GM19023 (cell line): ENCODE measurements around the gene ATXN1.

Source experiments
- ATAC-seq: cut with Tn5 transposase; IDR thresholded peaks from one replicate; pipeline ENCODE4 v1.9.1; 2021; ENCODE audit warnings: mild to moderate bottlenecking, moderate library complexity; ENCODE audit not compliant: unreplicated experiment

The ATXN1 gene

DNA sequence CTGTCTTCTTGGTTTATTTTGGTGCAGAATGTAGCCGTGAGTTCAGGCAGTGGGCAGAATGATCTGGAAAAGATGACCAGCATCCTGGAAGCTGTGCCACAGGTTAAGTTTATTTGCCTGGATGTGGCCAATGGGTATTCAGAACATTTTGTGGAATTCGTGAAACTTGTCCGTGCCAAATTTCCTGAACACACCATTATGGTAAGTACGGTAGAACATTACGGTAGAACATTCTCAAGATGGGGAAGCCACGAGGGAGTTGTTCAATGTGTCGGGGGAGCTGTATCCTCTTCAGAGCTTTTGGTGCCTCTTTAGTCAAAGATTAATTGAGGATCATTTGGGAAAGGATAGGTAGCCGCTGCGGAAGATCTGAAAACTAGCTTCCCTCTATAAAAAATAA lies 506.7 kb downstream of the ATXN1 start:
- no peak for ATAC-seq

GRCh38 chr6:16253399-16254144 lies 507.7 kb downstream of the ATXN1 start:
- ATAC-seq: no peak

GRCh38 chr6:16252686-16253299 lies 508.5 kb downstream of the ATXN1 start:
- no peak for ATAC-seq

DNA sequence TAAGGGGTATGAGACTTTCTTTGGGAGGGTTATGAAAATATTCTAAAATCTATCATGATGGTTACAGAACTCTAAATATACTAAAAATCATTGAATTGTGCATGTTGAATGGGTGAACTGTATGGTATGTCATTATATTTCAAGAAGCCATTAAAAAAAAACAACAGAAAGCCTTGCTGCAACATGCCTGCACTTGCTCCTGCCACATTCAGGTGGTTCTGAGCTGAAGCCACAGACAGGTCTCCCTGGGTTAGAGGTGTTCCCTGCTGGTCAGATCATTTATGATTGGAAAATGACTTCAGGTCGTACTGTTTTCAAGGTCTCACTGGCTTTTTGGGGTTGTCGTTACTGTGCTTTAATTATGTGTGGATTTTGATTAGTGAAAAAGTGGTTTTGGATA lies 509.6 kb downstream of the ATXN1 start:
- ATAC-seq: no peak

DNA sequence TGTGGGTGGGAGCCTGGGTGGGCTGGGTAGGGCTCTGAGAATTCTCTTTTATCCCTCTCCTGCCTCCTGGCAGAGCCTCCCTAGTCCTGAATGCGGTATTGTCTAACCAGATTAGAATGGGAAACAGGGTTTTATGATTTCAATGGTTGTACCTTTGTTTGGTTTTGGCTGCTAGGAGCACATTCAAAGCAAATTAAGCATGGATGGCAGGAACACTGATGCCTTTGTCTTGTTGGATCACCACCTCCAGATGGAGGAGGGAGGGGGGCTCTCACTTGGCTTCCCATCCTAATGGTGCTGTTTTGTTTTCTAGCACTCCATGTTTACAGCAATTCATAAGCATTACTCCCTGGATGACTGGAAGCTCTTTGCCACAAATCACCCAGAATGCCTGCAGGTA lies 511.3 kb downstream of the ATXN1 start:
- ATAC-seq: no peak
